ENCODE measurements around the gene KIF26A. TPM values are rescaled to one million over a fixed set of nuclear protein-coding genes. Genes with fewer than 3 reads are reported as not detected.

The KIF26A gene
- total RNA-seq, 1 donor from 2014 or later, result 15.0 TPM

GRCh38 chr14:104114421-104115130 lies 23.8 kb upstream of the KIF26A start:
- Mint-ChIP-seq H3K27ac (ENCODE audit: unreplicated experiment) (no peak overlapping the region), H3K36me3 (ENCODE audit: low read depth) (no peaks in the 10 kb centered on the region), H3K4me3 (no peak overlapping the region), H3K9me3 (no peaks in the 10 kb centered on the region), H3K27me3 (ENCODE audit: low read depth) (peaks cover 51% of the 10 kb centered on the region), H3K4me1 (no peaks in the 10 kb centered on the region)
- TF ChIP-seq CTCF (conservative IDR thresholded peaks at IDR 0.05), result no peak
- DNase-seq (ENCODE audit: low read depth, low spot score), result no peak

- Mint-ChIP-seq H3K36me3 (ENCODE audit: low read depth) (no peaks in the 10 kb centered on the region), H3K4me3 (no peak overlapping the region), H3K27ac (ENCODE audit: unreplicated experiment) (no peak overlapping the region), H3K9me3 (no peaks in the 10 kb centered on the region), H3K4me1 (no peaks in the 10 kb centered on the region), H3K27me3 (ENCODE audit: low read depth) (peaks cover 57% of the 10 kb centered on the region)
- TF ChIP-seq CTCF (conservative IDR thresholded peaks at IDR 0.05), result no peak
- DNase-seq (ENCODE audit: low read depth, low spot score), result no peak
Measured at GRCh38 chr14:104115131-104115600, 23.2 kb upstream of the KIF26A start.

- Mint-ChIP-seq H3K4me3 (no peak overlapping the region), H3K36me3 (ENCODE audit: low read depth) (no peaks in the 10 kb centered on the region), H3K27me3 (ENCODE audit: low read depth) (peaks cover 63% of the 10 kb centered on the region), H3K4me1 (no peaks in the 10 kb centered on the region), H3K27ac (ENCODE audit: unreplicated experiment) (no peak overlapping the region), H3K9me3 (no peaks in the 10 kb centered on the region)
- DNase-seq (ENCODE audit: low read depth, low spot score), result no peak
- TF ChIP-seq CTCF (conservative IDR thresholded peaks at IDR 0.05), result no peak
Measured at GRCh38 chr14:104115691-104116287, 22.6 kb upstream of the KIF26A start.

GRCh38 chr14:104116288-104116755 lies 22.1 kb upstream of the KIF26A start:
- H3K27me3 Mint-ChIP-seq (ENCODE audit: low read depth), result peaks cover 66% of the 10 kb centered on the region
- no peak for DNase-seq (ENCODE audit: low read depth, low spot score)
- no peak for TF ChIP-seq CTCF (conservative IDR thresholded peaks at IDR 0.05)
- H3K4me1 Mint-ChIP-seq, result no peaks in the 10 kb centered on the region
- no peaks in the 10 kb centered on the region for H3K9me3 Mint-ChIP-seq
- H3K27ac Mint-ChIP-seq (ENCODE audit: unreplicated experiment), result no peak overlapping the region
- no peaks in the 10 kb centered on the region for H3K36me3 Mint-ChIP-seq (ENCODE audit: low read depth)
- H3K4me3 Mint-ChIP-seq, result no peak overlapping the region

- Mint-ChIP-seq H3K27me3 (ENCODE audit: low read depth) (peaks cover 70% of the 10 kb centered on the region), H3K27ac (ENCODE audit: unreplicated experiment) (no peak overlapping the region), H3K4me3 (no peak overlapping the region), H3K9me3 (no peaks in the 10 kb centered on the region), H3K36me3 (ENCODE audit: low read depth) (no peaks in the 10 kb centered on the region), H3K4me1 (no peaks in the 10 kb centered on the region)
- DNase-seq (ENCODE audit: low read depth, low spot score), result no peak
- no peak for TF ChIP-seq CTCF (conservative IDR thresholded peaks at IDR 0.05)
Measured at GRCh38 chr14:104116756-104117340, 21.5 kb upstream of the KIF26A start.
